OCI-LY1 (cell line): ENCODE data around the gene CNN3.

Experiments used
- H2AFZ ChIP-seq: fragments of 200-600 bp; sonication (generic), shearing (Covaris generic); 2 replicates; pipeline ENCODE4 v1.6.0; 2014; ENCODE audit warnings: antibody characterized with exemption, mild to moderate bottlenecking, low read length
- H3F3A ChIP-seq: fragments of 200-600 bp; sonication (generic), shearing (Covaris generic); 2 replicates; pipeline ENCODE4 v1.6.0; 2014; ENCODE audit warnings: mild to moderate bottlenecking, antibody characterized with exemption, low read length, moderate library complexity; ENCODE audit not compliant: insufficient read depth
- H3K27ac ChIP-seq: fragments of 200-600 bp; sonication (generic); 2 replicates; pipeline ENCODE4 v1.5.1; 2014; ENCODE audit warnings: low read length, mixed run types, mild to moderate bottlenecking, low read depth; ENCODE audit not compliant: poor library complexity, severe bottlenecking
- H3K27me3 ChIP-seq: fragments of 200-600 bp; sonication (generic); 2 replicates; pipeline ENCODE4 v1.6.0; 2014; ENCODE audit warnings: antibody characterized with exemption, mild to moderate bottlenecking, low read length, moderate library complexity; ENCODE audit not compliant: insufficient read depth
- H3K36me3 ChIP-seq: fragments of 200-600 bp; sonication (generic); 2 replicates; pipeline ENCODE4 v1.6.1; 2014; ENCODE audit warnings: mild to moderate bottlenecking, antibody characterized with exemption, low read length, moderate library complexity, mixed read lengths; ENCODE audit not compliant: insufficient read depth
- H3K4me1 ChIP-seq: fragments of 200-600 bp; sonication (generic); 2 replicates; pipeline ENCODE4 v1.5.1; 2014; ENCODE audit warnings: mild to moderate bottlenecking, low read length, moderate library complexity; ENCODE audit not compliant: insufficient read depth, severe bottlenecking
- H3K4me2 ChIP-seq: fragments of 200-600 bp; sonication (generic), shearing (Covaris generic); 2 replicates; pipeline ENCODE4 v1.6.1; 2014; ENCODE audit warnings: low read length
- H3K4me3 ChIP-seq: fragments of 200-600 bp; sonication (generic); 2 replicates; pipeline ENCODE4 v1.5.1; 2014; ENCODE audit warnings: low read length, low read depth, mild to moderate bottlenecking, mixed read lengths; ENCODE audit not compliant: poor library complexity, severe bottlenecking
- H3K79me2 ChIP-seq: fragments of 200-600 bp; shearing (Covaris generic); 2 replicates; pipeline ENCODE4 v1.6.1; 2016; ENCODE audit warnings: mixed run types, low read length, mixed read lengths; ENCODE audit not compliant: insufficient read depth
- H3K9ac ChIP-seq: fragments of 200-600 bp; sonication (generic), shearing (Covaris generic); 2 replicates; pipeline ENCODE4 v1.6.1; 2014; ENCODE audit warnings: mild to moderate bottlenecking, low read length, mixed read lengths
- H3K9me2 ChIP-seq: fragments of 200-600 bp; sonication (generic), shearing (Covaris generic); 2 replicates; pipeline ENCODE4 v1.6.1; 2014; ENCODE audit warnings: low read depth, mild to moderate bottlenecking, low read length, mixed read lengths
- H3K9me3 ChIP-seq: fragments of 200-600 bp; shearing (Covaris generic); 2 replicates; pipeline ENCODE4 v1.6.1; 2014; ENCODE audit warnings: low read length, mixed read lengths
- H4K20me1 ChIP-seq: fragments of 200-600 bp; sonication (generic), shearing (Covaris generic); 2 replicates; pipeline ENCODE4 v1.6.0; 2016; ENCODE audit warnings: mild to moderate bottlenecking, low read length; ENCODE audit not compliant: insufficient read depth
- EZH2 ChIP-seq: fragments of 200-600 bp; sonication (generic), shearing (Covaris generic); IDR thresholded peaks from 2 replicates; pipeline ENCODE4 v1.8.0; 2017; ENCODE audit warnings: borderline replicate concordance, mixed run types, mild to moderate bottlenecking, antibody characterized with exemption, low read length, moderate library complexity, mixed read lengths
- TF ChIP-seq, protein P1 (sequence below): fragments of 200-600 bp; sonication (generic), shearing (Covaris generic); IDR thresholded peaks from 2 replicates; pipeline ENCODE4 v1.5.1; 2017; ENCODE audit warnings: mild to moderate bottlenecking, antibody characterized with exemption, low read length, moderate library complexity, mixed read lengths

The CNN3 gene

GRCh38 chr1:94931254-94931841 is 4.4 kb upstream of the CNN3 start:
- no peak overlapping the region for H3K4me3 ChIP-seq
- no peaks in the 10 kb centered on the region for H3K9me2 ChIP-seq
- no peak overlapping the region for H3K4me2 ChIP-seq
- no peak overlapping the region for H2AFZ ChIP-seq
- no peaks in the 10 kb centered on the region for H3K36me3 ChIP-seq
- H3K9me3 ChIP-seq: no peaks in the 10 kb centered on the region
- H3K4me1 ChIP-seq: no peaks in the 10 kb centered on the region
- no peaks in the 10 kb centered on the region for H3K79me2 ChIP-seq
- H4K20me1 ChIP-seq: no peaks in the 10 kb centered on the region
- no peaks in the 10 kb centered on the region for H3K27me3 ChIP-seq
- TF ChIP-seq EZH2: no peak
- TF ChIP-seq, protein P1, sequence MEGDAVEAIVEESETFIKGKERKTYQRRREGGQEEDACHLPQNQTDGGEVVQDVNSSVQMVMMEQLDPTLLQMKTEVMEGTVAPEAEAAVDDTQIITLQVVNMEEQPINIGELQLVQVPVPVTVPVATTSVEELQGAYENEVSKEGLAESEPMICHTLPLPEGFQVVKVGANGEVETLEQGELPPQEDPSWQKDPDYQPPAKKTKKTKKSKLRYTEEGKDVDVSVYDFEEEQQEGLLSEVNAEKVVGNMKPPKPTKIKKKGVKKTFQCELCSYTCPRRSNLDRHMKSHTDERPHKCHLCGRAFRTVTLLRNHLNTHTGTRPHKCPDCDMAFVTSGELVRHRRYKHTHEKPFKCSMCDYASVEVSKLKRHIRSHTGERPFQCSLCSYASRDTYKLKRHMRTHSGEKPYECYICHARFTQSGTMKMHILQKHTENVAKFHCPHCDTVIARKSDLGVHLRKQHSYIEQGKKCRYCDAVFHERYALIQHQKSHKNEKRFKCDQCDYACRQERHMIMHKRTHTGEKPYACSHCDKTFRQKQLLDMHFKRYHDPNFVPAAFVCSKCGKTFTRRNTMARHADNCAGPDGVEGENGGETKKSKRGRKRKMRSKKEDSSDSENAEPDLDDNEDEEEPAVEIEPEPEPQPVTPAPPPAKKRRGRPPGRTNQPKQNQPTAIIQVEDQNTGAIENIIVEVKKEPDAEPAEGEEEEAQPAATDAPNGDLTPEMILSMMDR: no peak
- no peak overlapping the region for H3K27ac ChIP-seq
- H3F3A ChIP-seq: no peaks in the 10 kb centered on the region
- H3K9ac ChIP-seq: no peak overlapping the region

- H3F3A ChIP-seq: no peaks in the 10 kb centered on the region
- no peak overlapping the region for H3K9ac ChIP-seq
- H3K79me2 ChIP-seq: no peaks in the 10 kb centered on the region
- TF ChIP-seq, protein P1: no peak
- TF ChIP-seq EZH2: no peak
- no peaks in the 10 kb centered on the region for H3K9me2 ChIP-seq
- H3K4me3 ChIP-seq: no peak overlapping the region
- H2AFZ ChIP-seq: no peak overlapping the region
- H3K27ac ChIP-seq: no peak overlapping the region
- H3K9me3 ChIP-seq: no peaks in the 10 kb centered on the region
- peaks cover 5% of the 10 kb centered on the region for H3K4me1 ChIP-seq
- no peaks in the 10 kb centered on the region for H4K20me1 ChIP-seq
- no peak overlapping the region for H3K4me2 ChIP-seq
- H3K27me3 ChIP-seq: no peaks in the 10 kb centered on the region
- no peaks in the 10 kb centered on the region for H3K36me3 ChIP-seq
Observed at GRCh38 chr1:94929351-94930217, 2.7 kb upstream of the CNN3 start.

DNA sequence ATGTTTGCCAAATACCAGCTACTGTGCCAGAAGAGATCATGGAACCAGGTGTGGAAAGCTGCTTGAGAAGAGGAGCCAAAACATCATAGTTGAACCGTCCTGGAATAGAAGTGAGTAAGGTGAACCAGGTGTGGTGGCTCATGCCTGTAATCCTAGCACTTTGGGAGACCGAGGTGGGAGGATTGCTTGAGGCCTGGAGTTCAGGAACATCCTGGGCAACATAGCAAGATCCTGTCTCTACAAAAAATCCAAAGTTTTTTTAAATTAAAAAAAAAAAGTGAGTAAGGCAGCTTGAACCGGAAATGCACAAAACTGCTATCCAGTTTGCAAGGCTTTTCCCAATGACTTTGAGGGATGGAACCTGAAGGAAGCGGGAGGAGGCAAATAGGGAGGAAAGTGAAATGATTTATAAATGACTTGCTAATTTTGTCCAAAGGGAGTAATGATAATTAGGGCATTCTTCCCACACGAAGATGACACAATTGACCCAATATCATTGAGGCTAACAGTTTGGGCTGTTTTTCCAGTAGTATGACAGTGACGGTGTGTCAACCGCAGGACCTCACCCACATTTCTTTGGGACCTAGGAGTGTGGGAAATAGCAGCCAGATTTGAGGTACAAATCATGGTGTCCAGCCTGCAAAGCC is 1.5 kb upstream of the CNN3 start:
- Histone ChIP-seq H3K27ac (no peak overlapping the region), H3K4me2 (no peak overlapping the region), H3K4me3 (no peak overlapping the region), H3K9me3 (no peaks in the 10 kb centered on the region), H3F3A (no peaks in the 10 kb centered on the region), H3K4me1 (peaks cover 5% of the 10 kb centered on the region), H3K79me2 (no peaks in the 10 kb centered on the region), H4K20me1 (no peaks in the 10 kb centered on the region), H3K9me2 (no peaks in the 10 kb centered on the region), H3K9ac (no peak overlapping the region), H3K27me3 (no peaks in the 10 kb centered on the region), H3K36me3 (no peaks in the 10 kb centered on the region), H2AFZ (no peak overlapping the region)
- TF ChIP-seq, protein P1: no peak
- TF ChIP-seq EZH2: no peak
